Measurements from ENCODE around the gene BAIAP2L2.
A peak's percentile ranks its signal among the peaks of the same experiment; 100 is the strongest.

The BAIAP2L2 gene

DNA sequence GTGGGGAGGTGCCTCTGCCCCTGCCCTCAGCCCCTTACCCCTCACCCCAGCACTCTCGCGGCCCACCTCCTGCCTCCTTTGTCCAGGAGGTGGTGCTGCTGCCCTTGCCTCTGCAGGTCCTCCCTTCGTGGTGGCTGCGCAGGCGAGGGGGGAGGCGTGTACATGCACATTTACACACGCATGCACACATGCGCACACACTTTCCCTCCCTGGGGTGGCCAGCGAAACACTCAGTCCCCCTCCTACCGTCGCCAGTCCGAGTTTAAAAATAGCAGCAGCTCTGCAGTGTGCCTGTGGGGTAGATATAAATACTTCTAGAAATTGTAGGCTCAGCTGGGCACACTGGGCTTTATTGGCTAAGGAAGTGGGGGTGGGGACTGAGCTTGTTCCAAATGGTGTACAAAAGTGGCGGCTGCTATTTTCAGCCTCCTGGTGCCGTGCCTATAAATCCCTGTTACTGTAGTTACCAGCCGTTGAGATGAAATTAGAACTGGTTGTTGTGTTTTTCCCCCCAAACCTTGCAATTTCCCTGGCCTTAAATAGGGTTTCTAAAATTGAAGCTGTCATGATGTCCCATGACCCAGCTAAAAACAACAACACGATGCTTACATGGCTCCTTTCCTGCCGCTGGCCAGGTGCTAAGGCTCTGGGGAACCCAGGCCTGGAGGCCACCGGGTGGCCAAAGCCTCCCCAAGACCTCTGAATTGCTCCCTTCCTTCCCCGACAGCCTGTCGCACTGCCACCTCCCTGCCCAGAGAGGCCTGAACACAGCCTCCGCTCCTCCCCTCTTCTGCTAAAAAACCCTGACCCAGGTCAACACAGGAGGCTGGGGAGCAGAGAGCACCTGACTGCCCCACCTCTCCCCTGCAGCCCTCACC lies 40.9 kb downstream of the BAIAP2L2 start:
- Histone ChIP-seq H3K36me3 (ENCODE audit: control insufficient read depth in 5 of 5, insufficient read depth in 5 of 5, low read length in 5 of 5) (peaks cover 0 to 88% (median 58%) of the 10 kb centered on the region in 5 donors), H3K4me3 (ENCODE audit: low read depth in 1 of 5, low read length in 5 of 5) (peak overlapping the region in 1 of 5 donors; percentile 26), H3K4me1 (ENCODE audit: control insufficient read depth in 5 of 5, insufficient read depth in 5 of 5, low read length in 5 of 5) (peaks cover 0 to 35% (median 24%) of the 10 kb centered on the region in 5 donors), H3K27me3 (ENCODE audit: control insufficient read depth in 5 of 5, insufficient read depth in 4 of 5, low read length in 5 of 5) (no peaks in the 10 kb centered on the region), H3K27ac (ENCODE audit: low read depth, low read length) (no peak overlapping the region), H3K9me3 (ENCODE audit: control insufficient read depth in 5 of 5, low read length in 5 of 5) (no peaks in the 10 kb centered on the region), H3K9ac (ENCODE audit: low read length in 5 of 5) (no peak overlapping the region)

GRCh38 chr22:38068641-38069371 lies 41.7 kb downstream of the BAIAP2L2 start:
- peak overlapping the region; percentile 16 for H3K27ac ChIP-seq (ENCODE audit: low read depth, low read length)
- no peak overlapping the region for H3K4me3 ChIP-seq (ENCODE audit: low read depth in 1 of 5, low read length in 5 of 5)
- no peaks in the 10 kb centered on the region for H3K27me3 ChIP-seq (ENCODE audit: control insufficient read depth in 5 of 5, insufficient read depth in 4 of 5, low read length in 5 of 5)
- peaks cover 0 to 35% (median 24%) of the 10 kb centered on the region in 5 donors for H3K4me1 ChIP-seq (ENCODE audit: control insufficient read depth in 5 of 5, insufficient read depth in 5 of 5, low read length in 5 of 5)
- H3K9me3 ChIP-seq (ENCODE audit: control insufficient read depth in 5 of 5, low read length in 5 of 5): no peaks in the 10 kb centered on the region
- H3K36me3 ChIP-seq (ENCODE audit: control insufficient read depth in 5 of 5, insufficient read depth in 5 of 5, low read length in 5 of 5): peaks cover 0 to 82% (median 52%) of the 10 kb centered on the region in 5 donors
- peak overlapping the region in 1 of 5 donors; percentile 31 for H3K9ac ChIP-seq (ENCODE audit: low read length in 5 of 5)

DNA sequence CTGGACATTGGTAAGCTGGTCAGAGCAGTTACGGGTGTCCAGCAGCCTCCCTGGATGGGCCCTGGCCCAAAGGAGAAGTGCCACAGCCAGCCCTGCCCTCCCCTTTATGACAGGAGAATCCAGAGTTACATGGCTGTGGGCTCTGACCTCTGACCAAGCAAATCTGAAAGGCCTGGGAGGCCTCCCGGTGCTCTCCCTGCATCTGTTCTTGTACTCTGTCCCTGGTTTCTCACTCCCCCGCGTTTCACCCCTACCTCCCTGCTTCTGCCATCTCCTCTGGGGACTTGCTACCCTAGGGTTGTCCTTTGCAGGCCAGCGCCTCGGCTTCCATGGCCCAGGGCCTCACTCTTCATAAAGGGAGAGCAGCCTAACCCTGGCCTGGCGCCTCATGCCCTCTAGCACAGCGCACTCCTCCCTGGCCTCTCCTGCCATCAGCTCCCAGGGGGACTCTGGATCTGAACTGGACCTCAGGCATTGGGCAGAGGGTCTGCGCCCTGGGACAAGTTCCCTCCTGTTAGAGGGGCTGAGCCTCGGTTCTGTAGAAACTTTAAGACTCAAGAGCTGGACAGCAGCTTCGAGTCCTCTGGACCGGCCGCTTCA lies 42.6 kb downstream of the BAIAP2L2 start:
- Histone ChIP-seq H3K27ac (ENCODE audit: low read depth, low read length) (peak overlapping the region; percentile 16), H3K9ac (ENCODE audit: low read length in 5 of 5) (peak overlapping the region in 1 of 5 donors; percentile 22), H3K4me3 (ENCODE audit: low read depth in 1 of 5, low read length in 5 of 5) (no peak overlapping the region), H3K27me3 (ENCODE audit: control insufficient read depth in 5 of 5, insufficient read depth in 4 of 5, low read length in 5 of 5) (no peaks in the 10 kb centered on the region), H3K9me3 (ENCODE audit: control insufficient read depth in 5 of 5, low read length in 5 of 5) (no peaks in the 10 kb centered on the region), H3K36me3 (ENCODE audit: control insufficient read depth in 5 of 5, insufficient read depth in 5 of 5, low read length in 5 of 5) (peaks cover 0 to 73% (median 43%) of the 10 kb centered on the region in 5 donors), H3K4me1 (ENCODE audit: control insufficient read depth in 5 of 5, insufficient read depth in 5 of 5, low read length in 5 of 5) (peaks cover 0 to 35% (median 24%) of the 10 kb centered on the region in 5 donors)

- Histone ChIP-seq H3K9ac (ENCODE audit: low read length in 5 of 5) (no peak overlapping the region), H3K27ac (ENCODE audit: low read depth, low read length) (no peak overlapping the region), H3K36me3 (ENCODE audit: control insufficient read depth in 5 of 5, insufficient read depth in 5 of 5, low read length in 5 of 5) (peaks cover 0 to 64% (median 39%) of the 10 kb centered on the region in 5 donors), H3K27me3 (ENCODE audit: control insufficient read depth in 5 of 5, insufficient read depth in 4 of 5, low read length in 5 of 5) (no peaks in the 10 kb centered on the region), H3K9me3 (ENCODE audit: control insufficient read depth in 5 of 5, low read length in 5 of 5) (no peaks in the 10 kb centered on the region), H3K4me3 (ENCODE audit: low read depth in 1 of 5, low read length in 5 of 5) (no peak overlapping the region), H3K4me1 (ENCODE audit: control insufficient read depth in 5 of 5, insufficient read depth in 5 of 5, low read length in 5 of 5) (peaks cover 0 to 35% (median 24%) of the 10 kb centered on the region in 5 donors)
Observed at GRCh38 chr22:38067028-38067415, 43.5 kb downstream of the BAIAP2L2 start.

GRCh38 chr22:38066381-38067027 lies 44.0 kb downstream of the BAIAP2L2 start:
- Histone ChIP-seq H3K36me3 (ENCODE audit: control insufficient read depth in 5 of 5, insufficient read depth in 5 of 5, low read length in 5 of 5) (peaks cover 0 to 61% (median 36%) of the 10 kb centered on the region in 5 donors), H3K9ac (ENCODE audit: low read length in 5 of 5) (no peak overlapping the region), H3K4me3 (ENCODE audit: low read depth in 1 of 5, low read length in 5 of 5) (no peak overlapping the region), H3K4me1 (ENCODE audit: control insufficient read depth in 5 of 5, insufficient read depth in 5 of 5, low read length in 5 of 5) (peaks cover 0 to 35% (median 24%) of the 10 kb centered on the region in 5 donors), H3K27ac (ENCODE audit: low read depth, low read length) (no peak overlapping the region), H3K27me3 (ENCODE audit: control insufficient read depth in 5 of 5, insufficient read depth in 4 of 5, low read length in 5 of 5) (no peaks in the 10 kb centered on the region), H3K9me3 (ENCODE audit: control insufficient read depth in 5 of 5, low read length in 5 of 5) (no peaks in the 10 kb centered on the region)

- peaks cover 0 to 54% (median 31%) of the 10 kb centered on the region in 5 donors for H3K36me3 ChIP-seq (ENCODE audit: control insufficient read depth in 5 of 5, insufficient read depth in 5 of 5, low read length in 5 of 5)
- peaks cover 0 to 35% (median 24%) of the 10 kb centered on the region in 5 donors for H3K4me1 ChIP-seq (ENCODE audit: control insufficient read depth in 5 of 5, insufficient read depth in 5 of 5, low read length in 5 of 5)
- no peak overlapping the region for H3K9ac ChIP-seq (ENCODE audit: low read length in 5 of 5)
- no peak overlapping the region for H3K4me3 ChIP-seq (ENCODE audit: low read depth in 1 of 5, low read length in 5 of 5)
- H3K27me3 ChIP-seq (ENCODE audit: control insufficient read depth in 5 of 5, insufficient read depth in 4 of 5, low read length in 5 of 5): no peaks in the 10 kb centered on the region
- H3K9me3 ChIP-seq (ENCODE audit: control insufficient read depth in 5 of 5, low read length in 5 of 5): no peaks in the 10 kb centered on the region
- H3K27ac ChIP-seq (ENCODE audit: low read depth, low read length): no peak overlapping the region
Observed at GRCh38 chr22:38065539-38065938, 44.9 kb downstream of the BAIAP2L2 start.

DNA sequence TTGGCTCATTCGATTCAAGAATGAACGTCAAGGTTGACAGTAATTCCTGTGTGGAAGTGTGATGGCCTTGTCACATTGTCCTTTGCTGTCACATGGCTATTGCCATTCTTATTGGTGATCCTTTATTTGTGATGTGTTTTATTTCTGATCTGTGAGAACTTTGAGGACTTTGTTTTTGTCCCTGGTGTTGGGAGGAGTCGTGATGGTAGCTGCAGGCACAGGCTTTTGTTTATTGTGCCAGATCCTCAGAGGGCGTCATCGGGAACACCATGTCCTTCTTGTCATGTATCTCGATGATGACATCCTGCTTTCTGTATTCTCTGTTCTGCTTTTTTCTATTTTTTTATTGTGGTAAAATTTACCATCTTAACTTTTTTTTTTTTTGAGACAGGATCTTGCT lies 47.7 kb downstream of the BAIAP2L2 start:
- Histone ChIP-seq H3K36me3 (ENCODE audit: control insufficient read depth in 5 of 5, insufficient read depth in 5 of 5, low read length in 5 of 5) (peaks cover 3 to 46% (median 35%) of the 10 kb centered on the region in 5 donors), H3K27ac (ENCODE audit: low read depth, low read length) (no peak overlapping the region), H3K27me3 (ENCODE audit: control insufficient read depth in 5 of 5, insufficient read depth in 4 of 5, low read length in 5 of 5) (no peaks in the 10 kb centered on the region), H3K9ac (ENCODE audit: low read length in 5 of 5) (no peak overlapping the region), H3K4me3 (ENCODE audit: low read depth in 1 of 5, low read length in 5 of 5) (no peak overlapping the region), H3K4me1 (ENCODE audit: control insufficient read depth in 5 of 5, insufficient read depth in 5 of 5, low read length in 5 of 5) (peaks cover 0 to 11% (median 5%) of the 10 kb centered on the region in 5 donors), H3K9me3 (ENCODE audit: control insufficient read depth in 5 of 5, low read length in 5 of 5) (no peaks in the 10 kb centered on the region)

DNA sequence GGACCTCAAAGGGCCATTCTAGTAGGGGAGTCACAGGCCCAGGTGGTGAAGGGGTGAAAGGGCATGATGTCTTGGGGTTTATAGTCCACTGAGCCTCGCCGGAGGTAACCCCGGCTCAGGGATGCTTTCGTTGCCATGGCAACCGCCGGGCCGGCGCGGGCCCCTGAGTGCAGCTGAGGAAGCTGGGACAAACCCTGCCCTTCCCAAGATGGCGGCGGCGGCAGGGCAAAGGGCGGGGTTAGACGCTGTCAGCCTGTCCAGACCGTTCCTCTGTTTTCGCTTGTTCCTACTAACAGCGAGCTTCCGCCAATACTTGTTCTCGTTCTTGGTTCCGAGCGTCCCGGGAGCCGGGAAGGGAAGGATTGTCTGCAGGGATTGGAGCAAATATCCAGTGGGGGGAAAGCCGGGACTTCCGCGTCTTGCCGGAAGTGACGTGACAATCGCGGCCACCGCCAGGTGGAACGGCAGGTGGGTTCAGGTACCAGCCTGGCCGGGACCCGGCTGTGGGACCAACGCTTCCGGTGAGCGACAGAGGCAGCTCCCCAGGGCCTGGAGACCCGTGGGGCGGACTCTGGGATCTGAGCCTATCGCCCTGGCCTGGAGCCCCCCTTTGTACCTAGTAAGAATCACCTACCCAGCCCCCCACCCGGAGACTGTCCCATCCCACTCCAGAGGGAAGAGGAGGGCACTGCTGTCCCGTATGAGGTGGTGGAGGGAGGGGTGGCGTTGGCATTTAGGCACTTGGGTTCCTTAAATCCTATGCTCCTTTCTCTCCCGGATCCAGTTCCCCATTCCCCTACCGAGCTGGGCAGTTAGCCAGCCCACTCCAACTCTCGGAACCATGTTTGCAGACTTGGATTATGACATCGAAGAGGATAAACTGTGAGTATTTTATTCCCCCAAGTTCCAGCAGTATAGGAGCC lies 53.3 kb downstream of the BAIAP2L2 start, which contains the start of gene PICK1:
PICK1 (plus strand) TSS at position 436 of the 923 bp plus-strand sequence; CDS start at position 842, 406 bp downstream.
- peaks cover 0 to 22% (median 13%) of the 10 kb centered on the region in 5 donors for H3K4me1 ChIP-seq (ENCODE audit: control insufficient read depth in 5 of 5, insufficient read depth in 5 of 5, low read length in 5 of 5)
- peak within 1 kb of the TSS; percentile 64 to 86 (median 79) for H3K4me3 ChIP-seq (ENCODE audit: low read depth in 1 of 5, low read length in 5 of 5)
- no peaks in the 10 kb centered on the region for H3K9me3 ChIP-seq (ENCODE audit: control insufficient read depth in 5 of 5, low read length in 5 of 5)

More for the DNA sequence above, 53.3 kb downstream of the BAIAP2L2 start, which contains the start of gene PICK1:
- Histone ChIP-seq H3K36me3 (ENCODE audit: control insufficient read depth in 5 of 5, insufficient read depth in 5 of 5, low read length in 5 of 5) (peaks cover 3 to 19% (median 12%) of the 10 kb centered on the region in 5 donors), H3K27me3 (ENCODE audit: control insufficient read depth in 5 of 5, insufficient read depth in 4 of 5, low read length in 5 of 5) (peaks cover 0 to 4% (median 0%) of the 10 kb centered on the region in 5 donors), H3K27ac (ENCODE audit: low read depth, low read length) (peak within 1 kb of the TSS; percentile 69), H3K9ac (ENCODE audit: low read length in 5 of 5) (peak within 1 kb of the TSS; percentile 48 to 77 (median 63))

Measured in subcutaneous abdominal adipose tissue (tissue), 5 donors.